Left lung (tissue), 10 donors: ENCODE measurements around the gene MYO18A. TPM values are rescaled to one million over a fixed set of nuclear protein-coding genes. Genes with fewer than 3 reads are reported as not detected.
A peak's percentile ranks its signal among the peaks of the same experiment; 100 is the strongest.

Experiments used
- ATAC-seq: fragments of 200-7000 bp; cut with Tn5 transposase; one replicate; pipeline ENCODE4 v1.9.1; 2020; ENCODE audit warnings: moderate library complexity
- DNase-seq, 4 donors: peaks; one replicate each; pipeline ENCODE4 v3.0.0-alpha.2; 2013 to 2020
- H3K27ac ChIP-seq, 2 donors: fragments of 200-600 bp; sonication (generic) in 1 of 2; one replicate each; pipeline versions ENCODE4 v1.5.0 to v1.8.0; 2020 to 2021
- H3K27me3 ChIP-seq, 2 donors: fragments of 200-600 bp; sonication (generic) in 1 of 2; one replicate each; pipeline versions ENCODE4 v1.5.0 to v1.8.0; 2020 to 2021
- H3K36me3 ChIP-seq, 2 donors: fragments of 200-600 bp; sonication (generic) in 1 of 2; one replicate each; pipeline versions ENCODE4 v1.5.0 to v1.8.0; 2020 to 2021
- H3K4me1 ChIP-seq, 2 donors: fragments of 200-600 bp; one replicate each; pipeline ENCODE4 v1.8.0; 2021
- H3K4me3 ChIP-seq, 2 donors: fragments of 200-600 bp; sonication (generic) in 1 of 2; one replicate each; pipeline versions ENCODE4 v1.5.0 to v1.8.0; 2020 to 2021; ENCODE audit warnings: mild to moderate bottlenecking in 1 of 2
- H3K9me3 ChIP-seq, 2 donors: fragments of 200-600 bp; sonication (generic) in 1 of 2; one replicate each; pipeline versions ENCODE4 v1.5.0 to v1.8.0; 2020 to 2021
- CTCF ChIP-seq, 2 donors: fragments of 200-600 bp; sonication (generic) in 1 of 2; IDR thresholded peaks; one replicate each; pipeline versions ENCODE4 v1.5.0 to v1.8.0; 2021; ENCODE audit warnings: antibody characterized with exemption in 2 of 2
- intact Hi-C, 2 donors: fragments of 100-400 bp; cut with DNase I; formaldehyde crosslinking; loops; one replicate each; pipeline versions ENCODE4 v1.11.2 to v1.14.2; 2022
- polyA plus RNA-seq, 6 donors: library from polyadenylated mRNA; unstranded; fragments of 120-200 nt; gene quantifications; one replicate each; pipeline ENCODE4 v1.2.1, GENCODE V29; 2013; ENCODE audit not compliant: insufficient read length in 6 of 6
- total RNA-seq, 2 donors: library from RNA; stranded (reverse); fragmentation: NEBNext Ultra II Directional; extraction: Animal tissue kit (Norgen Biotek cat#: 25700); gene quantifications; one replicate each; pipeline ENCODE4 v1.2.1, GENCODE V29; 2021
- donor health status: DM: no; HTN: yes; CAD: no.
- donor health status: DM: no; HTN: no; CAD: no.

MYO18A gene
- total and polyA plus RNA-seq, 8 donors: 37.0 to 58.3 (median 40.4) TPM

GRCh38 chr17:29166507-29166887, 13.7 kb downstream of the MYO18A start:
- H3K27me3 ChIP-seq: no peaks in the 10 kb centered on the region
- intact Hi-C loops: no loop called here
- TF ChIP-seq CTCF (IDR thresholded peaks at IDR 0.05): no peak
- peaks cover 0 to 19% of the 10 kb centered on the region in 2 donors for H3K36me3 ChIP-seq
- H3K9me3 ChIP-seq: no peaks in the 10 kb centered on the region
- peaks cover 4 to 10% of the 10 kb centered on the region in 2 donors for H3K4me1 ChIP-seq
- H3K27ac ChIP-seq: no peak overlapping the region
- ATAC-seq: no peak
- DNase-seq: no peak
- H3K4me3 ChIP-seq: no peak overlapping the region

- H3K4me3 ChIP-seq: no peak overlapping the region
- peaks cover 0 to 19% of the 10 kb centered on the region in 2 donors for H3K36me3 ChIP-seq
- ATAC-seq (no peak), DNase-seq (peak in 1 of 4 donors; percentile 43)
- no peak for TF ChIP-seq CTCF (IDR thresholded peaks at IDR 0.05)
- no peak overlapping the region for H3K27ac ChIP-seq
- intact Hi-C loops: no loop called here
- peaks cover 4 to 10% of the 10 kb centered on the region in 2 donors for H3K4me1 ChIP-seq
- no peaks in the 10 kb centered on the region for H3K9me3 ChIP-seq
- no peaks in the 10 kb centered on the region for H3K27me3 ChIP-seq
Observed at GRCh38 chr17:29165800-29166506, 14.2 kb downstream of the MYO18A start.

GRCh38 chr17:29165261-29165660, 14.9 kb downstream of the MYO18A start:
- intact Hi-C loops: no loop called here
- peaks cover 4 to 15% of the 10 kb centered on the region in 2 donors for H3K4me1 ChIP-seq
- H3K36me3 ChIP-seq: peaks cover 0 to 19% of the 10 kb centered on the region in 2 donors
- no peak for ATAC-seq
- H3K4me3 ChIP-seq: no peak overlapping the region
- H3K27me3 ChIP-seq: no peaks in the 10 kb centered on the region
- TF ChIP-seq CTCF (IDR thresholded peaks at IDR 0.05): no peak
- DNase-seq: no peak
- H3K27ac ChIP-seq: no peak overlapping the region
- no peaks in the 10 kb centered on the region for H3K9me3 ChIP-seq

GRCh38 chr17:29163563-29163962, 16.6 kb downstream of the MYO18A start:
- DNase-seq (no peak), ATAC-seq (no peak)
- H3K27ac ChIP-seq: no peak overlapping the region

More at GRCh38 chr17:29163563-29163962, 16.6 kb downstream of the MYO18A start:
- Histone ChIP-seq H3K9me3 (no peaks in the 10 kb centered on the region), H3K36me3 (peaks cover 0 to 19% of the 10 kb centered on the region in 2 donors), H3K4me3 (no peak overlapping the region), H3K27me3 (no peaks in the 10 kb centered on the region), H3K4me1 (peaks cover 14 to 32% of the 10 kb centered on the region in 2 donors)
- intact Hi-C loops: no loop called here
- TF ChIP-seq CTCF (IDR thresholded peaks at IDR 0.05): no peak
